Activated CD4-positive, alpha-beta T cell treated with anti-CD3 and anti-CD28 coated beads, Interleukin-2, amount 10 ng/mL, durations not matched to agents 24 days and 14 days (primary cell): ENCODE results near the gene TRIM56. TPM values are rescaled to one million over a fixed set of nuclear protein-coding genes. Genes with fewer than 3 reads are reported as not detected.
"Not testable (repeated sequence)": the region's sequence is repeated elsewhere in the genome, so short reads cannot be mapped to it uniquely, and the experiment has no call there.

Experiments
- DNase-seq: peaks from one replicate; pipeline ENCODE4 v3.0.0; 2022
- H3K27ac Mint-ChIP-seq: one replicate; pipeline ENCODE4 v1.8.0; 2022; ENCODE audit warnings: mild to moderate bottlenecking, mixed read lengths
- H3K27me3 Mint-ChIP-seq: one replicate; pipeline ENCODE4 v1.8.0; 2022; ENCODE audit warnings: mixed read lengths
- H3K36me3 Mint-ChIP-seq: one replicate; pipeline ENCODE4 v1.8.0; 2022; ENCODE audit warnings: low read depth, mild to moderate bottlenecking, mixed read lengths
- H3K4me1 Mint-ChIP-seq: one replicate; pipeline ENCODE4 v1.8.0; 2021; ENCODE audit warnings: mixed read lengths
- H3K4me3 Mint-ChIP-seq: one replicate; pipeline ENCODE4 v1.8.0; 2022; ENCODE audit warnings: mild to moderate bottlenecking, moderate library complexity, mixed read lengths
- H3K9me3 Mint-ChIP-seq: one replicate; pipeline ENCODE4 v1.8.0; 2021; ENCODE audit warnings: mixed read lengths
- intact Hi-C: fragments of 100-400 bp; cut with micrococcal nuclease; formaldehyde crosslinking; loops from one replicate; pipeline ENCODE4 v1.15.1; 2023
- total RNA-seq: library from RNA; stranded (reverse); gene quantifications from 2 replicates; pipeline ENCODE4 v1.2.3, GENCODE V29; 2022

TRIM56 gene
- total RNA-seq, 1 donor from 2014 or later, result 44.5 TPM

DNA sequence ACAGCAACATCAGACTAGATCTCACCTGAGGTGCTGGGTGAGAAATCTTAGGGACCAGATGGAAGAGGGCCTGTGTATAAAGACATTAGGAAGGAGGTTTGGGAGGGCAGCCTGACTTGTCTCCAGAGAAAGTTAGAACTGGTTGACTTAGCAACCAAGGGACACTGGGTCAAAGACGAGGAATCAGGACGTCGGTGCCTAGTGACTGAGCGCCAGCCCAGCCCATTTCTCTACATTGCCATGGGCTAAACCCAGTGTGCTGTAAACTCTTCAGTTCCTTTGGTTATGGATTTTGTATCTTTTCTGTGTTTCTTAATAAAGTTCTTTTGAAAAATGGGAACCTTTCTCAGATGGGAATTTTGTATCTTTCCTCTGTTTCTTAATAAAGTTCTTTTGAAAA lies 12.3 kb downstream of the TRIM56 start:
- Mint-ChIP-seq H3K27me3 (peaks cover 16% of the 10 kb centered on the region), H3K27ac (no peak overlapping the region), H3K4me3 (no peak overlapping the region), H3K9me3 (no peaks in the 10 kb centered on the region), H3K36me3 (peaks cover 6% of the 10 kb centered on the region), H3K4me1 (peaks cover 12% of the 10 kb centered on the region)
- no peak for DNase-seq
- intact Hi-C loops, result no loop called here

DNA sequence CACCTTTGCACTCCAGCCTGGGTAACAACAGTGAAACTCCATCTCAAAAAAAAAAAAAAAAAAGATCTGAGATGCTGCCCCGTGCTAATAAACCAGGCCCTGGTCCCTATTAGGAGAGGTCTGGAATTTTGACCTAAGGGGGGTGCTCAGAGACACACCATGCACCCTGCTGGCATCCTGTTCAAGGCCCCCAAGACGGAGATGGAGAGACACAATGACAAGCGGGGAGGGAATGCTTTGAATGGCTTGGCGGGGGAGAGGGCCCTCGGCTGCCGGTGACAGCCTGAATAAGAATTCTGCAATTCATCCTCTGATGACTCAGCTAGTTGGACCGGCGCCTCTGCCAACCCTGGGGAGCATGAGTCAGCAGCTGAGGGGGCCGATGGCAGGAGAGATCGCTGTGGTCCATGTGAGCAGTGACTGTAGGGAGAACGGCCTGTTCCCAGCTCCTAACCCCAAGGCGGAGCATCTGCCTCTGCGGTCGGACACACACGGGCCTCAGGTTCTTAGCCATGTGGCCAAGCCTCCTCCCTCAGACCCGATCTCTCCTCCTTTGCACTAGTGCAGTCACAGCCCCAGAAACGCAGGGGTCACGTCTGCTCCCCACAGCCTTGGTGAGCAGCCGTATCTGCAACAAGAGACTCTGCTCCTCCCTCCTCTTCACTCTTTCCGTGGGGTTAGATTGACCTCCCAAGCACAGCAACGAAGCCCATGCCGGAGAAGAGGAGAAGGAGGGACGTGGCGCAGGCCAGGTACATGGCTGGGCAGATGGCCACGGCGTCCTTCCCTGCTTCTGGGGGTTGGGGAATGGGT lies 14.9 kb downstream of the TRIM56 start:
- H3K4me3 Mint-ChIP-seq, result peak overlapping the region; percentile 20
- peaks cover 19% of the 10 kb centered on the region for H3K27me3 Mint-ChIP-seq
- H3K27ac Mint-ChIP-seq, result peak overlapping the region; percentile 65
- peaks cover 13% of the 10 kb centered on the region for H3K4me1 Mint-ChIP-seq
- no peaks in the 10 kb centered on the region for H3K9me3 Mint-ChIP-seq
- DNase-seq, result peak; percentile 67
- H3K36me3 Mint-ChIP-seq, result no peaks in the 10 kb centered on the region
- intact Hi-C loops, result loop anchor here (2.0 kb wide), 1 partner anchor 37 kb away; no protein-coding TSS in a partner anchor

DNA sequence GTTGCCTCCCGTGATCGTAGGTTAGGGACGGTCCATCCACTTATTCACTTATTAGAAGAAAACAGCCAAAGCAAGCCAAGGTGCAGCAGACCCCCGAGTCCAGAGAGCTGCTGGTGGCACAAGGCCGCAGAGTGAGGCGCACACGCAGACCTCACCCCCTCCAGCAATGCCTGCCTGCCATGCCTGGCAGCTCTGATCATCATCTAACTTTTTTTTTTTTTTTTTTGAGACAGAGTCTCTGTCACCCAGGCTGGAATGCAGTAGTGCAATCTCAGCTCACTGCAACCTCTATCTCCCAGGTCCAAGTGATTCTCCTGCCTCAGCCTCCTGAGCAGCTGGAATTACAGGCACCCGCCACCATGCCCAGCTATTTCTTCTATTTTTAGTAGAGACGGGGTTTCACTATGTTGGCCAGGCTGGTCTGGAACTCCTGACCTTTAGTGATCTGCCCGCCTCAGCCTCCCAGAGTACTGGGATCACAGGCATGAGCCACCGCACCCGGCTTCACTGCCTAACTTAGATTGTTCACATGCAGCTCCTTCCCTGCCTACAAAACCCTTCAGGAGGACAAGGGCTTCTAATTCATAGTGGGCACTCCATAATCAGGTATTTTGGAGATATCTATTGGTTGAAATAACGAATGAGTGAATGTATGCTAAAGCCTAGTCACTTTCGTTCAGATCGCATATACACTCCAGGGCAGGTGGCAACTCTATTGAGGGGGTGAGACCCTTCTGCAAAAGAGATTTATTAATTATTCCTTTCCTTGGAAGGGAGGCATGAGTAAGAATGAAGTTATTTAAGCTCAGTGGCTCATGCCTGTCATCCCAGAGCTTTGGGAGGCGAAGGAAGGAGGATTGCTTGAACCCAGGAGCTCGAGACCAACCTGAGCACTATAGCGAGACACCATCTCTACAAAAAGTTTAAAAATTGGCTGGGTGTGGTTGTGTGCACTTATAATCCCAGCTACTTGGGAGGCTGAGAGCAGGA lies 15.9 kb downstream of the TRIM56 start:
- intact Hi-C loops, result loop anchor here (2.0 kb wide), 1 partner anchor 36 kb away; no protein-coding TSS in a partner anchor
- H3K9me3 Mint-ChIP-seq, result no peaks in the 10 kb centered on the region
- no peak overlapping the region for H3K27ac Mint-ChIP-seq
- H3K4me1 Mint-ChIP-seq, result peaks cover 13% of the 10 kb centered on the region
- DNase-seq, result no peak
- H3K27me3 Mint-ChIP-seq, result peaks cover 19% of the 10 kb centered on the region
- H3K4me3 Mint-ChIP-seq, result no peak overlapping the region
- H3K36me3 Mint-ChIP-seq, result no peaks in the 10 kb centered on the region

DNA sequence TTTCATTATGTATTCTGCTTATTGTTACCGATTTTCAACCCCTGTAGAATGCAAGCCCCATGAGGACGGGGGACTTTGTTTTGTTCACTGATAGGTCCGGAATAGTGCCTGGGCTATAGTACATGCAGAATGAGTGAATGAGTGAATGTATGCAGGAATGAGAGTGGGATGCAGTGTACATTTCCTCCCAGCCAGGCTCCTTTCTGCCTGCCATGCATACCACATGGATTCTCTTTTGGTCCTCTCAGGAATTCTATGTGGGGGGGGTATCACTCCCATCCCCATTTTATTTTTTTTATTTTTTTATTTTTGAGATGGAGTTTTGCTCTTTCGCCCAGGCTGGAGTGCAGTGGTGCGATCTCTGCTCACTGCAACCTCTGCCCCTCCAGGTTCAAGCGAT lies 16.7 kb downstream of the TRIM56 start:
- no peak overlapping the region for H3K27ac Mint-ChIP-seq
- no peaks in the 10 kb centered on the region for H3K9me3 Mint-ChIP-seq
- H3K27me3 Mint-ChIP-seq, result peaks cover 20% of the 10 kb centered on the region
- no peak for DNase-seq
- no peaks in the 10 kb centered on the region for H3K36me3 Mint-ChIP-seq
- intact Hi-C loops, result no loop called here
- H3K4me1 Mint-ChIP-seq, result peaks cover 13% of the 10 kb centered on the region
- H3K4me3 Mint-ChIP-seq, result no peak overlapping the region

DNA sequence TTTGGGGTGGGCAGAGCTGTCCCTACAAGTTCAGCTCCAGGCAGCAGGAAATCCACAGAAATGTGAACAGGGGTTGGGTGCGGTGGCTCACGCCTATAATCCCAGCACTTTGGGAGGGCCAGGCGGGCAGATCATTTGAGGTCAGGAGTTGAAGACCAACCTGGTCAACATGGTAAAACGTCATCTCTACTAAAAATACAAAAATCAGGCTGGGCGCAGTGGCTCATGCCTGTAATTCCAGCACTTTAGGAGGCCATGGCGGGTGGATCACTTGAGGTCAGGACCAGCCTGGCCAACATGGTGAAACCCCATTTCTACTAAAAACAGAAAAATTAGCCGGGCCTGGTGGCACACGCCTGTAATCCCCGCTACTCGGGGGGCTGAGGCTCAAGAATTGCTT lies 18.4 kb downstream of the TRIM56 start:
- peaks cover 20% of the 10 kb centered on the region for H3K27me3 Mint-ChIP-seq

DNA sequence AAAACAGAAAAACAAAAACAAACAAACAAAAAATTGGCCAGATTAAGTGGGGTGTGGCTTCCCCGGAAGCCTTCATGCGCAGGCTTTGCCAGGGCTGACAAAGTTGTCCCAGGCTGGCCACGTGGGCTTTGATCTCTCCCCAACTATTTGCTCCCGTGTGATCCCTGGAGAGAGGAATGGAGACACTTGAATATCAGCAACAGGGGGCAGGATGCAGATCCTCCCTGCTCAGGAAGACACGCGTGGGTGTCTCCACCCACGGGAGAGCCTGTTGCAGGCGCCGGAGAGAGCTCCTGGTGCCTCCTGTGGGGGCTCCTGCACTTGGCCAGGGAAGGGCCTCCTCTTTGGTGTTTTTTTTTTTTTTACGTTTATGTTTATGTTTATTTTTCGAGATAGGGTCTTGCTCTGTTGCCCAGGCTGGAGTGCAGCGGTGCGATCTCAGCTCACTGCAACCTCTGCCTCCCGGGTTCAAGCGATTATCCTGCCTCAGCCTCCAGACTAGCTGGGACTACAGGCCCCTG lies 19.0 kb downstream of the TRIM56 start:
- H3K4me3 Mint-ChIP-seq, result no peak overlapping the region
- intact Hi-C loops, result no loop called here
- DNase-seq, result no peak
- H3K36me3 Mint-ChIP-seq, result no peaks in the 10 kb centered on the region
- H3K27me3 Mint-ChIP-seq, result peaks cover 20% of the 10 kb centered on the region
- no peaks in the 10 kb centered on the region for H3K9me3 Mint-ChIP-seq
- H3K27ac Mint-ChIP-seq, result no peak overlapping the region
- peaks cover 13% of the 10 kb centered on the region for H3K4me1 Mint-ChIP-seq

More for the DNA sequence above, 18.4 kb downstream of the TRIM56 start:
- H3K4me3 Mint-ChIP-seq, H3K36me3 Mint-ChIP-seq, H3K9me3 Mint-ChIP-seq, DNase-seq, intact Hi-C loops, H3K27ac Mint-ChIP-seq: not testable (repeated sequence)
- H3K4me1 Mint-ChIP-seq, result peaks cover 13% of the 10 kb centered on the region

DNA sequence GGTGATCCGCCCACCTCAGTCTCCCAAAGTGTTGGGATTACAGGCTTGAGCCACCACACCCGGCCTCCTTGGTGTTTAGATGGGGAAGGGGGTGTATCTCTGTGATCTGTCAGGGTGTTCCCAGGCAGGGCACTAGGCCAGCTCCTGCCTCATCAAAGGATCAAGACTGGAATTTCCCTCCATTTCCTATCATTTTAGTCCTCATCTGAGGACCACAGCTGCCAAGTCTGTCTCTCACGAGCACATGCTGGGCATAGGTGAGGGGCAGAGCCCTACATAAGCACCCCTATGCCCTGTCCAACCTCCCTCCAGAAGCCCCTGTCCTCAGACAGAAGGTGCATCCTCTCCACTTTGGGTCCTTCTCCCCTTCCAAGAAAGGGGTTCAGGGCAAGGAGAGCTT lies 19.5 kb downstream of the TRIM56 start:
- no peak for DNase-seq
- intact Hi-C loops, result no loop called here
- H3K4me1 Mint-ChIP-seq, result peaks cover 13% of the 10 kb centered on the region
- no peaks in the 10 kb centered on the region for H3K9me3 Mint-ChIP-seq
- H3K27ac Mint-ChIP-seq, result no peak overlapping the region
- no peak overlapping the region for H3K4me3 Mint-ChIP-seq
- no peaks in the 10 kb centered on the region for H3K36me3 Mint-ChIP-seq
- H3K27me3 Mint-ChIP-seq, result peaks cover 18% of the 10 kb centered on the region

DNA sequence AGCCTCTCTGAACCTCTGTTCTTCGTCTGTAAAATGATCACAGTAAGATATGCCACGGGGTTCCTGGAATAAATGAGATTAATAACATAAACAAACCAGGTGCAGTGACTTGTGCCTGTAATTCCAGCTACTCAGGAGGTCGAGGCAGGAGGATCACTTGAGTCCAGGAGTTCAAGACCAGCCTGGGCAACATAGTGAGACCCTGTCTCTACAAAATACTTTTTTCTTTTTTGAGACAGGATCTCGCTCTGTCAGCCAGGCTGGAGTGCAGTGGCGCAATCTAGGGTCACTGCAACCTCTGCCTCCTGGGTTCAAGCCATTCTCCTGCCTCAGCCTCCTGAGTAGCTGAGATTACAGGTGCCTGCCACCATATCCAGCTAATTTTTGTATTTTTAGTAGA lies 20.0 kb downstream of the TRIM56 start:
- H3K4me3 Mint-ChIP-seq, intact Hi-C loops, DNase-seq, H3K36me3 Mint-ChIP-seq, H3K27ac Mint-ChIP-seq, H3K9me3 Mint-ChIP-seq, H3K4me1 Mint-ChIP-seq: not testable (repeated sequence)
- peaks cover 15% of the 10 kb centered on the region for H3K27me3 Mint-ChIP-seq

DNA sequence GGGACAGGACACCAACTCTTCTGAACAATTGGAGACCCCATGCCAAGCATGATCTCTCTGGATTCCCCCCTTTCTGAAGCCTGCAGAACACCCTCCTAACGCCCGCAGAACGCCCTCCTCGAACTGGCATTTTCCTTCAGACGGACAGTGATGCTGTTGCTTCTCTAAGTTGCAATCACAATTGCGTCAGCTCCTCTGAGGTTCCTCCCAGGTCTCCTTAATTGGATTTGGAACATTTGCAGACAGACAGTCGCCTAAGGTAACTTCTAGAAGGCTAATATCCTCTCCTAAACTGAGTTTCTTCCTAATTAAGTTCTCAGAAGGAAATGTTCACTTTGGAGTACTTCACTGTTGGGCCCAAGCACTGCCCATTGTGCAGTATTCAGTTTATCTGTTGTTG lies 21.1 kb downstream of the TRIM56 start:
- no peak overlapping the region for H3K27ac Mint-ChIP-seq
- peaks cover 5% of the 10 kb centered on the region for H3K4me1 Mint-ChIP-seq
- no peaks in the 10 kb centered on the region for H3K36me3 Mint-ChIP-seq
- no peak overlapping the region for H3K4me3 Mint-ChIP-seq
- DNase-seq, result no peak
- H3K27me3 Mint-ChIP-seq, result peaks cover 4% of the 10 kb centered on the region
- no peaks in the 10 kb centered on the region for H3K9me3 Mint-ChIP-seq
- intact Hi-C loops, result no loop called here

DNA sequence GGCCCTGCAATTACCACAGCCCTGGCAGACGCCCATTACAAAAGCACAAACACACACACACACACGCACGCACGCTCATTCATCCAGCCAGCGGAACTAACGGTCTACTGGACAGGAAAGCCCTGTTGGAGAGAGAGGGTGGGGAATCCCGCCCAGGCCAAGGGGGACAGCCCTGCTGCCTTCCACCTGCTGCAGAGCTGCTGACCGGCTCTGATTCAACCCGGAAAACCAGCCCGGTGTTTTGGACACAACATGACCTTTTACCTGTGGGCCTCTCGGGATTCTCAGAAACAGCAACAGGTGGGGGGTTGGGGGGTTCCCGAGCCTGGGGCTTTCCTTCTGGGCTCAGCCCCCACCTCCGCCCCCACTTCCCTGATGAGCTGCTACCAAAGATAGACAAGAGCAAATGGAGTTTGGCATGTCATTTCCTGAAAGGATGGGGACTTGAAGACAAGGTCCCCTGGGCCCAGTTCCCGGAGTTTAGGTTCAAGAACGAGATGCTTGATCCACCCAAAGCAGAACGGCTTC lies 23.1 kb downstream of the TRIM56 start:
- Mint-ChIP-seq H3K9me3 (no peaks in the 10 kb centered on the region), H3K36me3 (no peaks in the 10 kb centered on the region), H3K4me3 (no peak overlapping the region), H3K27me3 (peaks cover 4% of the 10 kb centered on the region), H3K4me1 (peaks cover 5% of the 10 kb centered on the region), H3K27ac (no peak overlapping the region)
- no peak for DNase-seq
- intact Hi-C loops, result no loop called here

DNA sequence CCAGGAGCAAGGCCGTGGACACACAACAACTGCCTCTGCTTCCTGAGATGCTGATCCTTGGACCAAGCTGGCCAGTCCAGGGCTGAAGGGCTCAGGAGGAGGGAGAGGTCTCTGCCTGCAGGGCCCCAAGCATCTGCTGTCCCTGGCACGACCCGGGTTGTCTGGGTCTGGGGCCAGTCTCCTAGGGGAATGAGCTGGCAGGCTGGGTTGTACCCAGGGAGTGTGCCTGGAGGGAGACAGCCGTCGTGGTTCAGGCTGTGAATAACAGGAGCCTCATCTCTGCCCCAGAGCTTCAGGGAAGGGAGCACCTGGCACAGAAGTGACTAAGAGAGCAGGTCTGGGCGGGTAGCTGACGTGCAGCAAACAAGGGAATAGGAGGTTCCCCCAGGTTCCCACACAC lies 23.7 kb downstream of the TRIM56 start:
- Mint-ChIP-seq H3K4me3 (no peak overlapping the region), H3K4me1 (peaks cover 5% of the 10 kb centered on the region), H3K27ac (no peak overlapping the region), H3K9me3 (no peaks in the 10 kb centered on the region), H3K27me3 (peaks cover 4% of the 10 kb centered on the region), H3K36me3 (no peaks in the 10 kb centered on the region)
- DNase-seq, result no peak
- intact Hi-C loops, result no loop called here

DNA sequence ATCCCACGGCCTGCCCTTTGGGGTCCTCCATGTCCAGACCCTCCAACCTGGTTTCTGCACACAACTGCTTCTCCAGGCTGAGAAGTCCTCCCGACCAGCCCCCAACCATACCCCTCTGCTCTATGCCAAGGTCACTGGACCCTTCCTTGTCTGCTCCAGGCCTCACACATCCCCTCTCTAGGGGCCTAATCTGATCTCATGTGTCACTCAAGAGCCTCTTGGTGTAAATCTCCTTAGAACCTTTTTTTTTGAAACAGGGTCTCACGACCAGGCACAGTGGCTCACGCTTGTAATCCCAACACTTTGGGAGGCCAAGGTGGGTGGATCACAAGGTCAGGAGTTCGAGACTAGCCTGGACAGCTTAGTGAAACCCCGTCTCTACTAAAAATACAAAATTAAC lies 24.1 kb downstream of the TRIM56 start:
- H3K27ac Mint-ChIP-seq, result no peak overlapping the region
- no peaks in the 10 kb centered on the region for H3K36me3 Mint-ChIP-seq
- no peak overlapping the region for H3K4me3 Mint-ChIP-seq
- no peaks in the 10 kb centered on the region for H3K9me3 Mint-ChIP-seq
- H3K4me1 Mint-ChIP-seq, result peaks cover 3% of the 10 kb centered on the region
- H3K27me3 Mint-ChIP-seq, result peaks cover 4% of the 10 kb centered on the region
- intact Hi-C loops, result no loop called here
- DNase-seq, result no peak

DNA sequence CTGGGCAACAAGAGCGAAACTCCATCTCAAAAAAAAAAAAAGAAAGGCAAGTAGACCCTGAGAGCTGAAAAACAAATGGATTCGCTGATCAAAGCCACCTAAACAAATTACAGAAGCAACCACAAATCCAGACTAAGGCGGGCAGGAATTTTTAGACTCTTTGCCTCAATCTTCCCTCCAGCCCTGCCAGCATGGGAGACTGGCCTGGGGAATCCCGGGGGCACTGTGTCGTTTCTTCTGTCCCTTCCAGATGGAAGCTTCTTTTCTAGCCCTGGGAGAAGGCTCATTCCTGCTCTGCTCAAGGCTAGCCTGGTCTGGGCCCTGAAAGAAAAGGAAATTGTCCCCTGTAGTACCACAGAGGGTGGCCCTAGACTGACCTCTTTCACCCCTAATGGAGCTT lies 26.0 kb downstream of the TRIM56 start:
- Mint-ChIP-seq H3K36me3 (no peaks in the 10 kb centered on the region), H3K9me3 (no peaks in the 10 kb centered on the region), H3K4me3 (no peak overlapping the region), H3K27ac (no peak overlapping the region), H3K4me1 (no peaks in the 10 kb centered on the region), H3K27me3 (peaks cover under 1% of the 10 kb centered on the region)
- no peak for DNase-seq
- intact Hi-C loops, result no loop called here

DNA sequence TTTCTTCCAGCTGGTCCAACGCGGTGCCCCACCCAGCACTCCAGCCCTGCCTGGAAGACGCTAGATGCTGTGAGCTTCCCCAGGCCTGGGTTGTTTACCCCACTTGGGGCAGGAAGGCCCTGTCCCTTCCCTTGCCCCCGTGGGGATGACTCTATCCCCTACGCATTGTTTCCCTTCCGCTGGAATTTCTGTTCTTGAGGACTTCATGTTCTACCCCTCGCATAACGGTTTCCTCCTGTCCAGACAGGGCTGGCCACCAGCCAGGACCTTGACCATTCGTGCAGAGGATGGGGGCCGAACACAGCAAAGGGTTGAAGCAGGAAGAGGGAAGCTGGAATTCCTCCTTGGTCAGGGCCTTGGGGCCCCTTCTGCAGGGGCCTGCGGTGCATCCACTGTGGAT lies 27.0 kb downstream of the TRIM56 start:
- intact Hi-C loops, result no loop called here
- no peaks in the 10 kb centered on the region for H3K36me3 Mint-ChIP-seq
- DNase-seq, result no peak
- H3K9me3 Mint-ChIP-seq, result no peaks in the 10 kb centered on the region
- H3K4me3 Mint-ChIP-seq, result no peak overlapping the region
- no peaks in the 10 kb centered on the region for H3K4me1 Mint-ChIP-seq
- H3K27ac Mint-ChIP-seq, result no peak overlapping the region
- H3K27me3 Mint-ChIP-seq, result no peaks in the 10 kb centered on the region
